Cardiac muscle cell (in vitro differentiated cells and primary cell): ENCODE measurements around the gene GALNT9. TPM values are rescaled to one million over a fixed set of nuclear protein-coding genes. Genes with fewer than 3 reads are reported as not detected.

Source experiments
- DNase-seq, 2 donors: peaks; one replicate each; pipeline versions ENCODE4 v3.0.0 to v3.0.0-alpha.2; 2010 to 2017; ENCODE audit warnings: low read depth in 1 of 2, low spot score in 1 of 2
- H3K27ac ChIP-seq: fragments of 200-600 bp; sonication (generic); 2 replicates; pipeline ENCODE4 v1.5.1; 2016
- H3K27me3 ChIP-seq: fragments of 200-600 bp; sonication (generic); 2 replicates; pipeline ENCODE4 v1.6.0; 2016; ENCODE audit warnings: control low read depth
- H3K36me3 ChIP-seq: fragments of 200-600 bp; sonication (generic); 2 replicates; pipeline ENCODE4 v1.5.1; 2016; ENCODE audit warnings: control low read depth
- H3K4me1 ChIP-seq: fragments of 200-600 bp; sonication (generic); 2 replicates; pipeline ENCODE4 v1.8.1; 2017; ENCODE audit warnings: low read depth, mild to moderate bottlenecking, mixed run types
- H3K4me3 ChIP-seq: fragments of 200-600 bp; sonication (generic); 2 replicates; pipeline ENCODE4 v1.5.1; 2016; ENCODE audit warnings: mild to moderate bottlenecking
- H3K9me3 ChIP-seq: fragments of 200-600 bp; sonication (generic); 2 replicates; pipeline ENCODE4 v1.5.1; 2017; ENCODE audit warnings: low read depth, mild to moderate bottlenecking, control low read depth
- CTCF ChIP-seq: IDR thresholded peaks from 2 replicates; pipeline ENCODE4 v1.5.1; 2012; ENCODE audit warnings: low read depth, mild to moderate bottlenecking, low read length
- polyA plus RNA-seq: library from polyadenylated mRNA; unstranded; fragments of >200 nt; fragmentation: Nextera tagmentation; extraction: Ambion mirVana; gene quantifications from 2 replicates; pipeline ENCODE4 v1.2.1, GENCODE V29; 2016
- total RNA-seq: library from RNA; depleted of rRNA; stranded (reverse); fragments of >200 nt; gene quantifications from 2 replicates; pipeline ENCODE4 v1.2.3, GENCODE V29; 2016

GALNT9 gene
- total and polyA plus RNA-seq, 2 experiments from 2014 or later = 0.42 to 0.45 TPM

- Histone ChIP-seq H3K36me3 (no peaks in the 10 kb centered on the region), H3K9me3 (no peaks in the 10 kb centered on the region), H3K4me3 (no peak overlapping the region), H3K27me3 (peaks cover 10% of the 10 kb centered on the region), H3K4me1 (no peaks in the 10 kb centered on the region), H3K27ac (no peak overlapping the region)
- no peak for TF ChIP-seq CTCF
- DNase-seq = no peak
Measured at GRCh38 chr12:132161796-132162507, 167.4 kb downstream of the GALNT9 start.

DNA sequence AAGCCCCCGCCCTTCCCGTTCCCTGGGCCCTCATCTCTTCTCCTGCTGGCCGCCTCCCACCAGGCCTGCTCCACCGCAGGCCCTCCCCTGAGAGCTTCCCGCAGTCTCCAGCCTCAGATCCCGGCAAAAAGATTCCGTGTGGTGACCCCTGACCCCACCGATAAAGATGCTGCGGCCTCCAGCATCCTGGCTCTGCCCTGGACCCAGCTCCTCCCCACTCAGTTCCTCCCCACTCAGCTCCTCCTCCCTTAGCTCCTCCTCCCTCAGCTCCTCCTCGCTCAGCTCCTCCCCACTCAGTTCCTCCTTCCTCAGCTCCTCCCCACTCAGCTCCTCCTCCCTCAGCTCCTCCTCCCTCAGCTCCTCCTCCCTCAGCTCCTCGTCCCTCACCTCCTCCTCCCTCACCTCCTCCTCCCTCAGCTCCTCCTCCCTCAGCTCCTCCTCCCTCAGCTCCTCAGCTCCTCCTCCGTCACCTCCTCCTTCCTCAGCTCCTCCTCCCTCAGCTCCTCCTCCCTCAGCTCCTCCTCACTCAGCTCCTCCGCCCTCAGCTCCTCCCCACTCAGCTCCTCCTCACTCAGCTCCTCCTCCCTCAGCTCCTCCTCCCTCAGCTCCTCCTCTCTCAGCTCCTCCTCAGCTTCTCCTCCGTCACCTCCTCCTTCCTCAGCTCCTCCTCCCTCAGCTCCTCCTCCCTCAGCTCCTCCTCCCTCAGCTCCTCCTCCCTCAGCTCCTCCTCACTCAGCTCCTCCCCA is 168.2 kb downstream of the GALNT9 start:
- Histone ChIP-seq H3K4me3 (no peak overlapping the region), H3K27ac (no peak overlapping the region), H3K4me1 (no peaks in the 10 kb centered on the region), H3K36me3 (no peaks in the 10 kb centered on the region), H3K27me3 (peaks cover 10% of the 10 kb centered on the region), H3K9me3 (no peaks in the 10 kb centered on the region)
- TF ChIP-seq CTCF = no peak
- peak in 1 of 2 donors; percentile 68 for DNase-seq

DNA sequence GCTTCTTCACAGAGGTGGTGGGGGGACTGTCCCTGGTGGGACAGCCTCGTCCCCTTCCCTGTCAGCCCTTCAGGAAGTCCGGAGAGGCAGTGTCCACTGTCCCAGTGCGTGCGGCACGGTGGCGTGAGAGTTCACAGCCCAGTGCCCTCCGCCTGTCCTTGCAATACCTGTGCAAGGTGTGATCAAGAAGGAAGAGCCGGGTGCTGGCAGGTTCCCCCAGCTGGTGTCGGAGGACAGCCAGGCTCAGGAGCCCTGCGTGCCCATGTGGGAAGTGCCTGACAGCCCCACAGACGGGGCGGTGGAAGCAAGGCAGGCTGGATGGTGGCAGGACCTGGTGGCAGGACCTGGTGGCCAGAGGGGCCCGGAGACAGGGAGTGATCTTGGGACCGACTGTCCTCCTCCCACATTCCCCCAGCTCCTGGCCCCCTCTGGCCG is 168.8 kb downstream of the GALNT9 start:
- peaks cover 10% of the 10 kb centered on the region for H3K27me3 ChIP-seq
- DNase-seq = no peak
- no peaks in the 10 kb centered on the region for H3K36me3 ChIP-seq
- H3K4me1 ChIP-seq = no peaks in the 10 kb centered on the region
- H3K27ac ChIP-seq = no peak overlapping the region
- H3K9me3 ChIP-seq = no peaks in the 10 kb centered on the region
- H3K4me3 ChIP-seq = no peak overlapping the region
- no peak for TF ChIP-seq CTCF

- no peak for TF ChIP-seq CTCF
- Histone ChIP-seq H3K27me3 (peaks cover 10% of the 10 kb centered on the region), H3K9me3 (no peaks in the 10 kb centered on the region), H3K4me1 (no peaks in the 10 kb centered on the region), H3K36me3 (no peaks in the 10 kb centered on the region), H3K27ac (no peak overlapping the region), H3K4me3 (no peak overlapping the region)
- DNase-seq = no peak
Measured at GRCh38 chr12:132160016-132160415, 169.4 kb downstream of the GALNT9 start.

- Histone ChIP-seq H3K4me3 (no peak overlapping the region), H3K27ac (no peak overlapping the region), H3K27me3 (peaks cover 10% of the 10 kb centered on the region), H3K9me3 (no peaks in the 10 kb centered on the region), H3K4me1 (no peaks in the 10 kb centered on the region), H3K36me3 (no peaks in the 10 kb centered on the region)
- no peak for TF ChIP-seq CTCF
- DNase-seq = no peak
Measured at GRCh38 chr12:132159555-132160003, 169.8 kb downstream of the GALNT9 start.
